Esophagus squamous epithelium (tissue), 4 donors: Measurements from ENCODE around the gene TP53.

Experiments
- CTCF ChIP-seq, 6 experiments: fragments of 450-650 bp in 4 of 6; fragments of 200-600 bp in 2 of 6; sonication (generic) in 2 of 6; IDR thresholded peaks; one replicate each; pipeline ENCODE4 v1.5.1; 2016 to 2019; ENCODE audit warnings: antibody characterized with exemption in 6 of 6, mild to moderate bottlenecking in 4 of 6, moderate library complexity in 4 of 6
- POLR2A ChIP-seq, 4 donors: fragments of 450-650 bp; IDR thresholded peaks; one replicate each; pipeline ENCODE4 v1.6.1; 2017; ENCODE audit warnings: antibody characterized with exemption in 4 of 4, mild to moderate bottlenecking in 4 of 4, moderate library complexity in 3 of 4

- TF ChIP-seq POLR2A (IDR thresholded peaks at IDR 0.05) (no peak), CTCF (IDR thresholded peaks at IDR 0.05) (no peak)
Measured at GRCh38 chr17:7636163-7636562, 51.1 kb downstream of the TP53 start.
